Measurements from ENCODE around the gene RAVER2. TPM values are rescaled to one million over a fixed set of nuclear protein-coding genes. Genes with fewer than 3 reads are reported as not detected.

The RAVER2 gene
- total RNA-seq, 2 donors from 2014 or later, result 6.9 to 8.8 TPM

GRCh38 chr1:64847666-64848065 is 102.8 kb downstream of the RAVER2 start:
- H3K9me3 ChIP-seq, result no peaks in the 10 kb centered on the region
- WGBS, 2 donors, result 87 to 96% methylated on average over 4 of the region's 4 CpGs
- no peak for DNase-seq
- H3K36me3 ChIP-seq (replicated peaks in 1 of 2; ENCODE audit: insufficient read depth in 1 of 2, low read depth in 2 of 2), result peaks cover 0 to 22% of the 10 kb centered on the region in 2 donors
- intact Hi-C loops (cut with DNase I), result no loop called here
- no peaks in the 10 kb centered on the region for H3K27me3 ChIP-seq
- no peak for ATAC-seq
- no peaks in the 10 kb centered on the region for H3K4me1 ChIP-seq
- H3K4me3 ChIP-seq, result no peak overlapping the region
- H3K27ac ChIP-seq, result no peak overlapping the region
- no peak for TF ChIP-seq CTCF (IDR thresholded peaks at IDR 0.05)
- TF ChIP-seq POLR2A (IDR thresholded peaks at IDR 0.05), result no peak

- no peak for DNase-seq
- H3K4me3 ChIP-seq, result no peak overlapping the region
- no peak overlapping the region for H3K27ac ChIP-seq
- 91 to 95% methylated on average over 3 of the region's 3 CpGs for WGBS, 2 donors
- no peaks in the 10 kb centered on the region for H3K9me3 ChIP-seq
- ATAC-seq, result no peak
- TF ChIP-seq POLR2A (IDR thresholded peaks at IDR 0.05) (no peak), CTCF (IDR thresholded peaks at IDR 0.05) (no peak)
- intact Hi-C loops (cut with DNase I), result no loop called here
- peaks cover 0 to 22% of the 10 kb centered on the region in 2 donors for H3K36me3 ChIP-seq (replicated peaks in 1 of 2; ENCODE audit: insufficient read depth in 1 of 2, low read depth in 2 of 2)
- no peaks in the 10 kb centered on the region for H3K27me3 ChIP-seq
- H3K4me1 ChIP-seq, result no peaks in the 10 kb centered on the region
Observed at GRCh38 chr1:64848136-64848535, 103.3 kb downstream of the RAVER2 start.

GRCh38 chr1:64848803-64849202 is 103.9 kb downstream of the RAVER2 start:
- no peak for DNase-seq
- no peak overlapping the region for H3K4me3 ChIP-seq
- intact Hi-C loops (cut with DNase I), result no loop called here
- no peak overlapping the region for H3K27ac ChIP-seq
- H3K36me3 ChIP-seq (replicated peaks in 1 of 2; ENCODE audit: insufficient read depth in 1 of 2, low read depth in 2 of 2), result peaks cover 0 to 27% of the 10 kb centered on the region in 2 donors
- no peaks in the 10 kb centered on the region for H3K9me3 ChIP-seq
- no peak for ATAC-seq
- WGBS, 2 donors, result 87 to 95% methylated on average over 4 of the region's 4 CpGs
- no peaks in the 10 kb centered on the region for H3K27me3 ChIP-seq
- TF ChIP-seq POLR2A (IDR thresholded peaks at IDR 0.05), result no peak
- TF ChIP-seq CTCF (IDR thresholded peaks at IDR 0.05), result no peak
- H3K4me1 ChIP-seq, result no peaks in the 10 kb centered on the region

GRCh38 chr1:64849942-64850341 is 105.1 kb downstream of the RAVER2 start:
- 94 to 97% methylated on average over 11 of the region's 11 CpGs for WGBS, 2 donors
- intact Hi-C loops (cut with DNase I), result no loop called here
- H3K4me3 ChIP-seq, result no peak overlapping the region
- TF ChIP-seq POLR2A (IDR thresholded peaks at IDR 0.05), result no peak
- TF ChIP-seq CTCF (IDR thresholded peaks at IDR 0.05), result no peak
- H3K27me3 ChIP-seq, result no peaks in the 10 kb centered on the region
- H3K9me3 ChIP-seq, result no peaks in the 10 kb centered on the region
- no peak overlapping the region for H3K27ac ChIP-seq
- no peaks in the 10 kb centered on the region for H3K4me1 ChIP-seq
- DNase-seq, result no peak
- H3K36me3 ChIP-seq (replicated peaks in 1 of 2; ENCODE audit: insufficient read depth in 1 of 2, low read depth in 2 of 2), result peaks cover 3 to 30% of the 10 kb centered on the region in 2 donors
- no peak for ATAC-seq

- no peaks in the 10 kb centered on the region for H3K27me3 ChIP-seq
- H3K36me3 ChIP-seq (replicated peaks in 1 of 2; ENCODE audit: insufficient read depth in 1 of 2, low read depth in 2 of 2), result peaks cover 4 to 34% of the 10 kb centered on the region in 2 donors
- H3K4me3 ChIP-seq, result no peak overlapping the region
- no peaks in the 10 kb centered on the region for H3K9me3 ChIP-seq
- TF ChIP-seq POLR2A (IDR thresholded peaks at IDR 0.05) (no peak), CTCF (IDR thresholded peaks at IDR 0.05) (no peak)
- H3K27ac ChIP-seq, result no peak overlapping the region
- ATAC-seq, result no peak
- intact Hi-C loops (cut with DNase I), result no loop called here
- WGBS, 2 donors, result 93 to 96% methylated on average over 4 to 10 of the region's 10 CpGs
- DNase-seq, result no peak
- H3K4me1 ChIP-seq, result no peaks in the 10 kb centered on the region
Observed at GRCh38 chr1:64850846-64851245, 106.0 kb downstream of the RAVER2 start.

All from body of pancreas (tissue), 4 donors.